HG02870 (cell line): ENCODE data around the gene CDC34.

Source experiments
- ATAC-seq: cut with Tn5 transposase; IDR thresholded peaks from one replicate; pipeline ENCODE4 v1.9.1; 2021; ENCODE audit warnings: mild to moderate bottlenecking, moderate library complexity; ENCODE audit not compliant: unreplicated experiment

CDC34 gene

DNA sequence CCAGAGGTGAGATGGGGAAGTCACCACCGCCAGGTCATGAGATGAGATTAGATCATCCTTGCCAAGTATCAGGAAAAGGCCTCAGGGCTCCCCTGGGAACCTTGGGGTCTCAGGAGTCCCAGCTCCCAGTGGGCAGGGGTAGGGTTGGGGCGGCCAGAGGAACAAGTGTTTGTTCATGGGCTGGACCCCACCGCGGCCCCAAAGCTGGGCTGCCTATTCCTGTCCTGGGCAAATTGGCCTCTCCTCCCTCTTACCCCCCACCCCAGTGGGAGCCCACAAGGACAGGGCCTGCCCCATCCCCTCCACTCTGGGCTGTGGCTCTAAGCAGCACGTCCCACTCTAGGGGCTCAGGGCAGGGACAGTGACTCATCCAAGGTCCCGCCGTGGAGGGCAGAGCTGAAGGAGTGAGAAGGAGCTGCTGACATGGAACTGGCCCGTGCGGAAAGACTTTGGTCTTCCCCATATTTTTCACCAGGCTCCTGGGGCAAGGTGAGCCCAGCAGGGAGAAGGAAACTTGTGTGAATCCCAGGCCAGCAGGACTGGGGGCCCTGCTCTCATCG lies 54.1 kb downstream of the CDC34 start:
- no peak for ATAC-seq

DNA sequence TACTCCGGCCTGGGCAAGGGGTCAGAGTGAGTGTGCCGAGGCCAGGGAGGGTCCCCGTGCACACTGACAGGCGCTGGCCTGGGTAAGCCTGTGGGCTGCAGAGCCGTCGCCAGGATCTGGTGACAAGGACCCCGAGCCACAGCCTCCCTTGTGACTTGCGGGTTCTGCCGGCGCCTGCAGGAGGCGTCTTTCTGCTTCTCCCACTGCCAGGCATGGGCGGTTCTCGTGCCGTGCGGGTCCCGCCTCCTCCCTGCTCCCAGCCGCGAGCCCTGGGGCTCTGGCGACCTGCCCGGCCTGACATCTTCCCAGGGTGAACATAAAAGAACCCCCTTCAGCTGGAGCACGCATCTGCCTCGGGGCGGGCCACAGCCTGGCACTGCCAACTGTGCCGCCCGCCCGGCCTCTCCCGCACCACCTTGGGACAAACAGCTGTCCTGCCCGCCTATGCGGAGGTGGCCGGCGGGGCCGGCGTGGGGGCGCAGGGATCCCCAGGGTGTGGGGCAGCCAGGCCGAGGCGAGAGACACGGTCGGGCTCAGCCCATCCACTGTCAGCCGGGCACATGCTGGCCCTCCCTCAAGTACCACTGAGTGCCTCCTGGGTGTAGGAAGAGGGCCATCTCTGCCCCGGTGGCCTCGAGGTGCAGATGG lies 56.7 kb downstream of the CDC34 start:
- ATAC-seq: no peak

DNA sequence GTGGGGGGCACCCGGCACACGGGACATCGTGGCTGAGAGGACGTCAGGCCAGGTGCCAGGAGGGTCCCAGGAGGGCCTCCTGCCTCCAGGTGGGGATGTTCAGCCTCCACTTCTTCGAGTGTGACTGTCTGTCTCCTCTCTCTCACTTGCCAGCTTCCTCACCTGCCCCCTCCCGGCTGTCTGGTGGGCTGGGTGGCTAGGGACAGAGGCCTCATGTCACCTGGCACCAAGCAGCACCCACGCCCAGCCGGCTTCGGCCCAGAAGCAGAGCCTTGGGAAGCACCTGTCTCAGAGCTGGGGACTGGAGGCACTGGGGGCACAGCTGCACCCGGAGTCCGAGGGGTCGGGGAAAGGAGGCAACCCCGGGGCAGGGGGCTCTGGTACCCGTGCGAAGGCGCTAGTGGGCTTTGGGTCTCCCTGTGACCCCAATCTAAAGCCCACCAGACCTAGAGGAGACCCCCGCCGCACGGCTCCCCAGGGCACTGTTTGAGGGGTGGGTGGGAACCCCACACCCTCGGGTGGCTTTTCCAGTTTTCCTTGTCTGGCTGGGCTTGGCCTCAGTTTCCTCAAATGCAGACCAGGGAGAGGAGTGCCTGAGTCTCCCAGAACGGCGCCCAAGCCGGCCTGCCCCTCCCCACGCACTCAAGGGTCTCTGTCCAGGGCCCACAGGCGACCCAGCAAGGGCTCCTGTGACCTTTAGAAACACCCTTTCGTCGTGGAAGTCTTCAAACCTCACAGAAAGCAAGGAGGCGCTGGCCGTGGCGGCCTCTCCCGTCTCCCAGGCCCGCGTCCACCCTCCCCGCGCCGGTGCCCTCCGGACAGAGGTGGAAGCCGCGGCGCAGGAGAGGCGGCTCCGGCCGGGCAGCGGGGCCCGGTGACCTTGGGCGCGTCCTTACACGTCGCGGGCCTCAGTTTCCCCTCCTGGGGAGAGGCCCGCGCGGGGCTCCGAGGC lies 57.5 kb downstream of the CDC34 start:
- ATAC-seq: no peak

DNA sequence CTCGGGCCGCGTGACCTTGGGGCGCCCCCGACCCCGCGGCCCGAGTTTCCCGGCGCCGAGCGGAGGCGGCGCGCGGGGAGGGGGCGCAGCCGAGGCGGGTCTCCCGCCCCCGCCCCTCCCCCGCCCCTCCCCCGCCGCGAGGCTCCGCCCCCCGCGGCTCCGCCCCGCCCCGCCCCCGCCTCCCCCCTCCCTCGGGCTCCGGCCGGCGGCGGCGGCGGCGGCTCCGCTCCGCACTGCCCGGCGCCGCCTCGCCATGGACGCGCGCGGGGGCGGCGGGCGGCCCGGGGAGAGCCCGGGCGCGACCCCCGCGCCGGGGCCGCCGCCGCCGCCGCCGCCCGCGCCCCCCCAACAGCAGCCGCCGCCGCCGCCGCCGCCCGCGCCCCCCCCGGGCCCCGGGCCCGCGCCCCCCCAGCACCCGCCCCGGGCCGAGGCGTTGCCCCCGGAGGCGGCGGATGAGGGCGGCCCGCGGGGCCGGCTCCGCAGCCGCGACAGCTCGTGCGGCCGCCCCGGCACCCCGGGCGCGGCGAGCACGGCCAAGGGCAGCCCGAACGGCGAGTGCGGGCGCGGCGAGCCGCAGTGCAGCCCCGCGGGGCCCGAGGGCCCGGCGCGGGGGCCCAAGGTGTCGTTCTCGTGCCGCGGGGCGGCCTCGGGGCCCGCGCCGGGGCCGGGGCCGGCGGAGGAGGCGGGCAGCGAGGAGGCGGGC lies 58.3 kb downstream of the CDC34 start, which contains the start of gene HCN2:
Gene HCN2, plus strand, starts transcription at position 189 of the 703 bp plus-strand sequence. Its CDS starts 65 bp downstream, at position 254.
- no peak for ATAC-seq

DNA sequence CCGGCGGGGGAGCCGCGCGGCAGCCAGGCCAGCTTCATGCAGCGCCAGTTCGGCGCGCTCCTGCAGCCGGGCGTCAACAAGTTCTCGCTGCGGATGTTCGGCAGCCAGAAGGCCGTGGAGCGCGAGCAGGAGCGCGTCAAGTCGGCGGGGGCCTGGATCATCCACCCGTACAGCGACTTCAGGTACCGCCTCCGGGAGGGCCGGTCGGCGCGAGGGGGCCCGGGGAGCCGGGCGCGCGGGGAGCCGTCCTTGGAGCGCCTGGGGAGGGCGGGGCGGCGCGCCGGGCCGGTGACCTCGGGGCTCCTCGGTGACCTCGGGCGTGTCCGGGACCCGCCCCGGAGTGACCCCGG lies 58.8 kb downstream of the CDC34 start:
- no peak for ATAC-seq

DNA sequence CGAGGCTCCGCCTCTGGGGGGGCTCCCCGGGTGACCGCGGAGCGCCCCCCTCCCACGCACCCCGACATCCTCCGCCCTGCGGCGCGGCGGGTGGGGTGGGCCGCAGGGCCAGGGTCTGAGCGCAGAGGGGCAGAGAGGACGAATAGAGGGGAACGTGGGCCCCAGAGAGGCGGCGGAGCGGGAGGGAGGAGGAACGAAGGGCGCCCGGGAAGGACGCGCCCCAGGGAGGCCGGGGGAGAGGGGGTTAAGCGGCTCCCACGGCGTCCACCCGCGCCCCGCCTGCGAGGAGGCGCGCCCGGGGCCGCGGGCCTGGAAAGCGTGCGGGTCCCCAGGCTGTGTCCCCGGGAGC lies 59.2 kb downstream of the CDC34 start:
- ATAC-seq: no peak

DNA sequence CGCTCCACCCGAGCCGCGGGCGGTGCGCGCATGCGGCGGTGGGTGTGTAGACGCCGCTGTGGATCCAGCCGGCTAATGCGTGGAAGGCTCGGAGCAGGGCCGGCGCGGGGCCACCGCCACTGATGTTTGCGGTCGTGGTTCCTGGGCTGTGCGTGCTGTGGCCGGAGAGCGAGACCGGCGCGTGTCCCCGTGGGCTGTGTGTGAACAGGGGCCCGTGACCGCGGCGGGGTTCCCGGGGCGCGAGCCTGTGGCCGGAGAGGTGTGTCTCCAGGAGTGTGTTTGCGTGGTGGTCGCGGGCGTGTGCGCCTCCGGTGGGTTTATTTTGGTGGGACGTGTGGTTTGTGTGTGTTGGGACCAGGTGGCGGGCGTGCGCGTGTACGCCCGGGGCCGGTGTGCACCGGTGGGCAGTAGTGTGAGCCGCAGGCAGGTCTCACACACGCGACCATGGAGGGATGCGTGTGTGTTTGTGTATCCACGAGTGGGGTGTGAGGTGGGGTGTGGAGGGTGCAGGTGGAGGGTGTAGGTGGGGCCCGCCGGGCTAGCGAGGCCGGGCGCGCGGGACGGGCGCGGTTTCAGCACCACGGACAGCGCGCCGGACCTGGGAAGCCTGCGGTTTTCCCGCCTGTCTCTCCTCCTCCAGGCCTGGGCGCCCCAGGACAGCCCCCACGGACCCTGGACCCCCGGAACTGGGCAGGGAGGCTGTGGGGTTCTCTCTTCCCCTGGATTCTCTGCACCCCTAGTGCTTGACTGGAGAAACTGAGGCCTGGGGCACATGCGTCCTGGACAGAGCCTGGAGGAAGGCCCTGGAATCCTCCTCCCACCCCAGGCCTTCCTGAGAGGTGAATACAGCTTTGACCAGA lies 59.8 kb downstream of the CDC34 start:
- no peak for ATAC-seq
